Islet precursor cell (in vitro differentiated cells): ENCODE results near the gene PPP1R12B.

Source experiments
- DNase-seq: peaks from one replicate; pipeline ENCODE4 v3.0.0-alpha.2; 2018

The PPP1R12B gene

DNA sequence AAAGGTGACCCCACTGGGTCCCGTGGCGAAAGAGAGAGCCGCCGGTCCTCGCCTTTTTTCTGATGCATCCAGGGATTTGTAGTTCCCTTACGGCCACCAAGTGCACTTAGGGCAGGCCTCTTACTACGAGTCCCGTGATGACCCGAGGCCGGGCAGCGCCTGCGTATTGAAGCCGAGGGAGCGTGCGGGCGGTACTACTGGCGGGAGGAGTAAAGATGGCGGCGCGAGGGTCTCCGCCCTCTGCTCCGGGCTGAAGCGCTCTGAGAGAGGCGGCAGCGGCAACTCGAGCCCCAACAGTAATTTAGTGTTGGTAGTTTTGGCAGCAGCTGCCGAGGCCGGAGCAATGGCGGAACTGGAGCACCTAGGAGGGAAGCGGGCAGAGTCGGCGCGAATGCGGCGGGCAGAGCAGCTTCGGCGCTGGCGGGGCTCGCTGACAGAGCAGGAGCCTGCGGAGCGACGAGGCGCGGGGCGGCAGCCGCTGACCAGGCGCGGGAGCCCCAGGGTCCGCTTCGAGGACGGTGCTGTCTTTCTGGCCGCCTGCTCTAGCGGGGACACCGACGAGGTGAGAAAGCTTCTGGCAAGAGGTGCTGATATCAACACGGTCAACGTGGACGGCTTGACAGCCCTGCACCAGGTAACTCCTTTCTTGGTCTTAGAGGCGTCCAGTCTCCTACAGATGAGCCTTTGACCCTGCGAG lies at the start of gene PPP1R12B:
Gene PPP1R12B (plus strand): TSS at position 191 of the 697 bp plus-strand sequence. CDS start 153 bp downstream, at position 344.
- DNase-seq = peak; percentile 100

- DNase-seq = no peak
These were observed 46.3 kb upstream of the PPP1R12B start for GRCh38 chr1:202302166-202302565.

DNA sequence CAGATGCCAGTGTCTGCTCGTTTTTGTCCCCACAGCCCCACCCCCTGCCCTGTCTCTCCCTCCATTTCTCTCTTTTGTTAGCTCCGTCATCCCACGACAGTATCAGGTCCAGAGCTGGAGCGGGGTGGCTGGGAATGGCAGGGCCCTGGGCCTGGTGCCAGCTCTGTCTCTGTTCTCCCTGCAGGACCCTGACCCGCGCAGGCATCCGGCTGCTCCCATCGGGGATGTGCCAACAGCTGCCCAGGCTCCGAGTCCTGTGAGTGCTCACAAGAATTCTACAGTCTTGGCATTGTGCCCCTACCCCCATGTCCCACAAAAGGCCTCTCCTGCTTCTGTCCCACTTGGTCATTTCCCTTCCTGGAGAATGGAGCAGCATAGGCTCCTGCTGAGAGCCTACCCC lies 44.1 kb upstream of the PPP1R12B start:
- no peak for DNase-seq

DNA sequence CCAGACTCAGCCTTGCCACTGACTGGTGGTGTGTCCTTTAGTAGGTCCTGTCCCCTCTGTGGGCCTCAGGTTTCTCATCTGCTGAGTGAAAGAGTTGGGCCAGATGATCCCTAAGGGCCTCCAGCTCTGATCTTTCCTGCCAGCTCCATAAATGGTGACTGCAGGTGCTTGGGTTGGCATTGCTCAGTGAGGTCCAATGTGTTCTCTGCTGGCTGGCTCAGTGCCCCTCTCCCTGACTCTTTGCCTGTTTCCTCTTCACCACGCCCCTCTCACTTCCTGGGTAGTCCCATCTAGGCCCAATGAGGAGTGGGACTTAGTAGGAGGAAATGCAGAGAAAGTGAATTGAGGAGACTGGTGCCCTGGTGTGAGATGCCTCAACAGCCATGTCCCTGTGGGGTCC lies 43.3 kb upstream of the PPP1R12B start:
- DNase-seq = no peak

- DNase-seq = no peak
These were observed 41.8 kb upstream of the PPP1R12B start for GRCh38 chr1:202306535-202307345.

GRCh38 chr1:202310071-202310725 lies 38.3 kb upstream of the PPP1R12B start:
- no peak for DNase-seq

- DNase-seq = no peak
These were observed 37.8 kb upstream of the PPP1R12B start for GRCh38 chr1:202310746-202311145.

GRCh38 chr1:202311875-202312635 lies 36.4 kb upstream of the PPP1R12B start:
- peak; percentile 54 for DNase-seq

GRCh38 chr1:202315576-202316168 lies 32.8 kb upstream of the PPP1R12B start:
- peak; percentile 92 for DNase-seq

GRCh38 chr1:202316186-202316585 lies 32.3 kb upstream of the PPP1R12B start:
- DNase-seq = peak; percentile 26

GRCh38 chr1:202317941-202318925 lies 30.3 kb upstream of the PPP1R12B start:
- DNase-seq = peak; percentile 48

- peak; percentile 18 for DNase-seq
These were observed 29.0 kb upstream of the PPP1R12B start for GRCh38 chr1:202319381-202320080.

DNA sequence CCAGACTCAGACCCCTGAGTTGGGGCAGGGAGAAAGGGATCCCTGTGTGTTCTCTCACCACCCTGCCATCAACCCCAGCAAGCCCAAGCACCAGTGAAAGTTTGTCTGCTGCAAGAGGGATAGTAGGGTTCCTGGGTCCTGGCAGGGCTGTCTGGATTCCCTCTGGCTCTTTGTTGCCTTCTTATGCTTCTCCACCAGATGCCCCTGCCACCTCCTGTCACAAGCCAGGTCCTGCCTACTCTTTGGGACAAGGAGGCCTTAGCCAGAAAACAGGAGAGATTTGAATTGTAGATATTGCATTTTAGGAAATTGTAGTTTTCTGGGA lies 28.5 kb upstream of the PPP1R12B start:
- DNase-seq = peak; percentile 34

DNA sequence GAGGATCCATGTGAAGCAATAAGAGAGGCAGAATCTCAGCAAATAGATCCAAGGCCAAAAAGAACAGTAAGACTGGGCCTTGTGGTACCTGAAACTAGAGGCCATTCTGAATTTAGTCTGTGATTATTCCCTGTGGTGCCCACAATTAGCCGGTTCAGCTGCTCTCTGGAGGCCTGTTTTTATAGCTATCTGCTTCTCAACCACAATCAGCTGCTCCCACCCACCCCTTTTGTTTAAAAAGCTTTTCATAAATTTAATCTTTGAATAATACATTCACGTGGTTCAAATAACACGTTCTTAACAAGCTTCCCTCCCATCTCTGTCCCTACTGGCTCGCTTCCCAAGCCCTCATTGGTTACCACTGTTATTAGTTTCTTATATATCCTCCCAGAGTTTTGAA lies 24.8 kb upstream of the PPP1R12B start:
- peak; percentile 13 for DNase-seq

DNA sequence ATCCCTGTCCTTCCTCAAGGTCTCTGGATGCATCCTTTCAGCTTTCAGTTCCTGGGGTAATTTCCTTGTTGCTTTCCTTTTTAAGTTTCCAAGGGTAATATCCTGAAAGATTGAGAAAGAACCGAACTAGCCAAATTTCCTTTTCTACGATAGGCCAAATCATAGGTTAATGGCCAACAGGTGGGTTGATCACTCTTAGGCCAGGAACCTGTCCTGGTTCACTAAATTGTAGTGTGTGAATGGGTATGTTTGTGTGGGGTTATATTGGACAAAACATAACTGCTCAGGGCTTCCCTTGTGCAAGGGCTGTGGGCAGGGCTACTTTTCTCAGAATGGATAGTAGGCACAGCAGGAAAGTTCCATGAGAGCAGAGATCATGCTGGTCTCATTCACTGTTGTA lies 23.9 kb upstream of the PPP1R12B start:
- DNase-seq = no peak

- peak; percentile 12 for DNase-seq
These were observed 18.6 kb upstream of the PPP1R12B start for GRCh38 chr1:202329891-202330290.

DNA sequence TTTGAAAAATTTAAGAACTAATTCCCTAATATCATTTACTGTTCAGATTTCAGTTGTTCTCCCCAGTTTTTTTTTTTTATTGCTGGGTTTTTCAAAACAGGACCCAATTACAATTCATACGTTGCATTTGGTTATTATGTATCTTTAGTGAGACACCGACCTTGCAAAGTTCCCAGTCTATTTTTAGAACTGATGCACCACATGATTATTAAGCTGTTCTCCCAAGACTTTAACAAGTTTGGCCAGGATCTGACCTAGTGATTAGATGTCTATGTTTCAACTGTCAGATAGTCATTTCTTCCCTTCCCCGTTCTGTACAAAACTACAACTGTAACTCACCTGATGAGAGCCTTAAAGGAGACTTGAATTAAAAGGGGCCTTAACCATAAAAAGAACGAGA lies 14.6 kb upstream of the PPP1R12B start:
- no peak for DNase-seq

- DNase-seq = no peak
These were observed 4.7 kb upstream of the PPP1R12B start for GRCh38 chr1:202343652-202344349.

GRCh38 chr1:202348005-202348508 lies 442 bp upstream of the PPP1R12B start:
- DNase-seq = no peak
